HEK293 (cell line): ENCODE results near the gene MUC20.

Experiments
- ZNF416 ChIP-seq: fragments of 450-650 bp; formaldehyde crosslinking; IDR thresholded peaks from 2 replicates; pipeline ENCODE4 v1.5.1; 2016; ENCODE audit warnings: missing biosample characterization, missing genetic modification characterization
- ZNF785 ChIP-seq: fragments of 450-650 bp; formaldehyde crosslinking; IDR thresholded peaks from 2 replicates; pipeline ENCODE4 v1.5.1; 2016; ENCODE audit warnings: missing biosample characterization, missing genetic modification characterization
- TF ChIP-seq, protein P1 (sequence below): fragments of 450-650 bp; formaldehyde crosslinking; IDR thresholded peaks from 2 replicates; pipeline ENCODE4 v1.5.1; 2016; ENCODE audit warnings: missing biosample characterization, missing genetic modification characterization
- TF ChIP-seq, protein P2 (sequence below): fragments of 450-650 bp; formaldehyde crosslinking; conservative IDR thresholded peaks from 2 replicates; pipeline ENCODE4 v1.5.1; 2016; ENCODE audit warnings: low read depth, missing biosample characterization, missing genetic modification characterization

- TF ChIP-seq, protein P1, sequence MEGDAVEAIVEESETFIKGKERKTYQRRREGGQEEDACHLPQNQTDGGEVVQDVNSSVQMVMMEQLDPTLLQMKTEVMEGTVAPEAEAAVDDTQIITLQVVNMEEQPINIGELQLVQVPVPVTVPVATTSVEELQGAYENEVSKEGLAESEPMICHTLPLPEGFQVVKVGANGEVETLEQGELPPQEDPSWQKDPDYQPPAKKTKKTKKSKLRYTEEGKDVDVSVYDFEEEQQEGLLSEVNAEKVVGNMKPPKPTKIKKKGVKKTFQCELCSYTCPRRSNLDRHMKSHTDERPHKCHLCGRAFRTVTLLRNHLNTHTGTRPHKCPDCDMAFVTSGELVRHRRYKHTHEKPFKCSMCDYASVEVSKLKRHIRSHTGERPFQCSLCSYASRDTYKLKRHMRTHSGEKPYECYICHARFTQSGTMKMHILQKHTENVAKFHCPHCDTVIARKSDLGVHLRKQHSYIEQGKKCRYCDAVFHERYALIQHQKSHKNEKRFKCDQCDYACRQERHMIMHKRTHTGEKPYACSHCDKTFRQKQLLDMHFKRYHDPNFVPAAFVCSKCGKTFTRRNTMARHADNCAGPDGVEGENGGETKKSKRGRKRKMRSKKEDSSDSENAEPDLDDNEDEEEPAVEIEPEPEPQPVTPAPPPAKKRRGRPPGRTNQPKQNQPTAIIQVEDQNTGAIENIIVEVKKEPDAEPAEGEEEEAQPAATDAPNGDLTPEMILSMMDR (tag by site-specific recombination), result no peak
- TF ChIP-seq, protein P2, sequence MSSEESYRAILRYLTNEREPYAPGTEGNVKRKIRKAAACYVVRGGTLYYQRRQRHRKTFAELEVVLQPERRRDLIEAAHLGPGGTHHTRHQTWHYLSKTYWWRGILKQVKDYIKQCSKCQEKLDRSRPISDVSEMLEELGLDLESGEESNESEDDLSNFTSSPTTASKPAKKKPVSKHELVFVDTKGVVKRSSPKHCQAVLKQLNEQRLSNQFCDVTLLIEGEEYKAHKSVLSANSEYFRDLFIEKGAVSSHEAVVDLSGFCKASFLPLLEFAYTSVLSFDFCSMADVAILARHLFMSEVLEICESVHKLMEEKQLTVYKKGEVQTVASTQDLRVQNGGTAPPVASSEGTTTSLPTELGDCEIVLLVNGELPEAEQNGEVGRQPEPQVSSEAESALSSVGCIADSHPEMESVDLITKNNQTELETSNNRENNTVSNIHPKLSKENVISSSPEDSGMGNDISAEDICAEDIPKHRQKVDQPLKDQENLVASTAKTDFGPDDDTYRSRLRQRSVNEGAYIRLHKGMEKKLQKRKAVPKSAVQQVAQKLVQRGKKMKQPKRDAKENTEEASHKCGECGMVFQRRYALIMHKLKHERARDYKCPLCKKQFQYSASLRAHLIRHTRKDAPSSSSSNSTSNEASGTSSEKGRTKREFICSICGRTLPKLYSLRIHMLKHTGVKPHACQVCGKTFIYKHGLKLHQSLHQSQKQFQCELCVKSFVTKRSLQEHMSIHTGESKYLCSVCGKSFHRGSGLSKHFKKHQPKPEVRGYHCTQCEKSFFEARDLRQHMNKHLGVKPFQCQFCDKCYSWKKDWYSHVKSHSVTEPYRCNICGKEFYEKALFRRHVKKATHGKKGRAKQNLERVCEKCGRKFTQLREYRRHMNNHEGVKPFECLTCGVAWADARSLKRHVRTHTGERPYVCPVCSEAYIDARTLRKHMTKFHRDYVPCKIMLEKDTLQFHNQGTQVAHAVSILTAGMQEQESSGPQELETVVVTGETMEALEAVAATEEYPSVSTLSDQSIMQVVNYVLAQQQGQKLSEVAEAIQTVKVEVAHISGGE (tag by site-specific recombination), result no peak
- TF ChIP-seq ZNF416, result no peak
- TF ChIP-seq ZNF785 (tag by site-specific recombination), result no peak
These were observed 53.3 kb downstream of the MUC20 start for GRCh38 chr3:195773956-195774537.
